OCI-LY7 (cell line): Measurements from ENCODE around the gene UPK3A.

Experiments
- CTCF ChIP-seq: fragments of 200-600 bp; sonication (generic); conservative IDR thresholded peaks from 2 replicates; pipeline ENCODE4 v1.5.1; 2014; ENCODE audit warnings: mild to moderate bottlenecking, antibody characterized with exemption, low read length, moderate library complexity, mixed read lengths
- EZH2phosphoT487 ChIP-seq: fragments of 200-600 bp; sonication (generic); IDR thresholded peaks from 2 replicates; pipeline ENCODE4 v1.6.1; 2018; ENCODE audit warnings: low read depth, borderline replicate concordance, mild to moderate bottlenecking, mixed run types, antibody characterized with exemption, low read length, moderate library complexity, mixed read lengths

GRCh38 chr22:45314054-45314721 is 29.4 kb downstream of the UPK3A start:
- TF ChIP-seq CTCF: no peak
- no peak for TF ChIP-seq EZH2phosphoT487
